Cardiac fibroblast (primary cell): ENCODE data around the gene OR5V1.
"Not testable (repeated sequence)": the region's sequence is repeated elsewhere in the genome, so short reads cannot be mapped to it uniquely, and the experiment has no call there.

Source experiments
- DNase-seq, 2 donors: peaks; one replicate each; pipeline versions ENCODE4 v3.0.0 to v3.0.0-alpha.2; 2010; ENCODE audit warnings: low read depth in 2 of 2
- H3K4me3 ChIP-seq, 2 donors: replicated peaks in 1 of 2; 1 replicate in 1 of 2; 2 replicates in 1 of 2; pipeline ENCODE4 v1.5.1; 2011; ENCODE audit warnings: low read depth in 2 of 2, low read length in 2 of 2, mild to moderate bottlenecking in 2 of 2, moderate library complexity in 1 of 2
- TF ChIP-seq, protein P1 (sequence below): IDR thresholded peaks from one replicate; pipeline ENCODE4 v1.5.1; 2011; ENCODE audit warnings: low read depth, mild to moderate bottlenecking, low read length, inconsistent platforms

The OR5V1 gene

GRCh38 chr6:29375191-29375590 is 6.5 kb upstream of the OR5V1 start, which contains the start of gene OR12D3:
OR12D3 (minus strand) TSS chr6:29375291; CDS start chr6:29375287, 4 bp downstream.
- TF ChIP-seq, protein P1, sequence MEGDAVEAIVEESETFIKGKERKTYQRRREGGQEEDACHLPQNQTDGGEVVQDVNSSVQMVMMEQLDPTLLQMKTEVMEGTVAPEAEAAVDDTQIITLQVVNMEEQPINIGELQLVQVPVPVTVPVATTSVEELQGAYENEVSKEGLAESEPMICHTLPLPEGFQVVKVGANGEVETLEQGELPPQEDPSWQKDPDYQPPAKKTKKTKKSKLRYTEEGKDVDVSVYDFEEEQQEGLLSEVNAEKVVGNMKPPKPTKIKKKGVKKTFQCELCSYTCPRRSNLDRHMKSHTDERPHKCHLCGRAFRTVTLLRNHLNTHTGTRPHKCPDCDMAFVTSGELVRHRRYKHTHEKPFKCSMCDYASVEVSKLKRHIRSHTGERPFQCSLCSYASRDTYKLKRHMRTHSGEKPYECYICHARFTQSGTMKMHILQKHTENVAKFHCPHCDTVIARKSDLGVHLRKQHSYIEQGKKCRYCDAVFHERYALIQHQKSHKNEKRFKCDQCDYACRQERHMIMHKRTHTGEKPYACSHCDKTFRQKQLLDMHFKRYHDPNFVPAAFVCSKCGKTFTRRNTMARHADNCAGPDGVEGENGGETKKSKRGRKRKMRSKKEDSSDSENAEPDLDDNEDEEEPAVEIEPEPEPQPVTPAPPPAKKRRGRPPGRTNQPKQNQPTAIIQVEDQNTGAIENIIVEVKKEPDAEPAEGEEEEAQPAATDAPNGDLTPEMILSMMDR = no peak
- H3K4me3 ChIP-seq = no peak within 1 kb of the TSS
- no peak for DNase-seq

DNA sequence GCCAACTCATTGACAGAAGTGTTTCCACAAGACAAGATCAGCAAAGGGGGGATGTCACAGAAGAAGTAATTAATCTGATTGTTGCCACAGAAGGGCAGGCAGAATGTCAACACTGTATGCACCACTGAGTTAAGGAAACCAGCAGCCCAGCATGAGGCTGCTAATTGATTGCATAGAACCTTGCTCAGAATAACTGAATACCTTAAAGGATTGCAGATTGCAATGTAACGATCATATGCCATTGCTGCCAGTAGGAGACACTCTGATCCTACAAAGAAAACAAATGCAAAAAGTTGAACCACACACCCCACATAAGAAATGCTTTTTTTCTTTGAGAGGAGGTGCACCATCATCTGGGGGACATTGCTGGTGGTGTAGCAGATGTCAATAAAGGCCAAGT is 13.1 kb downstream of the OR5V1 start:
- TF ChIP-seq, protein P1 = no peak
- H3K4me3 ChIP-seq = no peak overlapping the region
- DNase-seq = no peak

- no peak for DNase-seq
- TF ChIP-seq, protein P1 = no peak
Measured at GRCh38 chr6:29354980-29355379, 13.7 kb downstream of the OR5V1 start.

DNA sequence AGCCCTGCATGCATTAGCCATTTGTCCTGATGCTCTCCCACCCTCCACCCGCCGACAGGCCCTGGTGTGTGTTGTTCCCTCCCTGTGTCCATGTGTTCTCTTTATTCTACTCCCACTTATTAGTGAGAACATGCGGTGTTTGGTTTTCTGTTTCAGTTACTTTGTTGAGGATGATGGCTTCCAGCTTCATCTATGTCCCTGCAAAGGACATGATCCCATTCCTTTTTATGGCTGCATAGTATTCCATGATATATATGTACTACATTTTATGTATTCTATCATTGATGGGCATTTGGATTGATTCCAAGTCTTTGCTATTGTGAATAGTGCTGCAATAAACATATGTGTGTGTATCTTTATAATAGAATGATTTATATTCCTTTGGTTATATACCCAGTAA is 19.3 kb downstream of the OR5V1 start:
- not testable (repeated sequence) for DNase-seq, H3K4me3 ChIP-seq

More at GRCh38 chr6:29354980-29355379, 13.7 kb downstream of the OR5V1 start:
- no peak overlapping the region for H3K4me3 ChIP-seq

DNA sequence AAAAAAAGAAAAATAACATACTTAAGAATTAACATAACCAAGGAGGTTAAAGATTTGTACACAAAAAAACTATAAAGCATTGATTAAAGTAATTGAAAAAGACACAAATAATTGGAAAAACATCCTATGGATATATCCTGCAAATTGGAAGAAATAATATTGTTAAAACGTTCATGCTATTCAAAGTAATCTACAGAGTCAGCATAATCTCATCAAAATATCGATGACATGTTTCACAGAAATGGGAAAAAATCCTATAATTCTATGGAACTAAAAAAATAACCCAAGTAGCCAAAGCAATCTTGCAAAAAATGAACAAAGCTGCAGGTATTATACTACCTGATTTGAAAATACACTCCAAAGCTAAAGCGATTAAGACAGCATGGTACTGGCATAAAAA is 23.3 kb downstream of the OR5V1 start:
- TF ChIP-seq, protein P1 = no peak
- H3K4me3 ChIP-seq = no peak overlapping the region
- no peak for DNase-seq

- no peak overlapping the region for H3K4me3 ChIP-seq
Measured at GRCh38 chr6:29336269-29336668, 32.4 kb downstream of the OR5V1 start.

GRCh38 chr6:29332676-29333075 is 36.0 kb downstream of the OR5V1 start:
- TF ChIP-seq, protein P1 = no peak
- no peak for DNase-seq
- no peak overlapping the region for H3K4me3 ChIP-seq

More at GRCh38 chr6:29336269-29336668, 32.4 kb downstream of the OR5V1 start:
- no peak for DNase-seq
- TF ChIP-seq, protein P1 = no peak
